H9 (cell line): ENCODE measurements around the gene NSD1. TPM values are rescaled to one million over a fixed set of nuclear protein-coding genes. Genes with fewer than 3 reads are reported as not detected.
A peak's percentile ranks its signal among the peaks of the same experiment; 100 is the strongest.

ENCODE experiments used
- DNase-seq: peaks from one replicate; pipeline ENCODE4 v3.0.0-alpha.2; 2017
- H2AFZ ChIP-seq: one replicate; pipeline ENCODE4 v1.6.1; 2013; ENCODE audit warnings: mild to moderate bottlenecking, low read length, control low read depth, moderate library complexity
- H2AK5ac ChIP-seq: 2 replicates; pipeline ENCODE4 v1.6.1; 2013; ENCODE audit warnings: low read length, control low read depth, mixed read lengths; ENCODE audit not compliant: insufficient read length
- H2BK120ac ChIP-seq: one replicate; pipeline ENCODE4 v1.6.1; 2013; ENCODE audit warnings: low read depth, mild to moderate bottlenecking, low read length, control low read depth, inconsistent platforms; ENCODE audit not compliant: poor library complexity, severe bottlenecking
- H2BK12ac ChIP-seq: 2 replicates; pipeline ENCODE4 v1.6.1; 2013; ENCODE audit warnings: low read length, control low read depth, mixed read lengths, low read depth; ENCODE audit not compliant: insufficient read length
- H2BK15ac ChIP-seq: 2 replicates; pipeline ENCODE4 v1.6.1; 2013; ENCODE audit warnings: low read depth, low read length, control low read depth
- H2BK20ac ChIP-seq: one replicate; pipeline ENCODE4 v1.6.1; 2013; ENCODE audit warnings: low read depth, mild to moderate bottlenecking, low read length, control low read depth, inconsistent platforms; ENCODE audit not compliant: poor library complexity, severe bottlenecking
- H2BK5ac ChIP-seq: 2 replicates; pipeline ENCODE4 v1.6.1; 2013; ENCODE audit warnings: low read length, control low read depth, mixed read lengths; ENCODE audit not compliant: insufficient read length
- H3K14ac ChIP-seq: 2 replicates; pipeline ENCODE4 v1.6.1; 2013; ENCODE audit warnings: low read length, control low read depth; ENCODE audit not compliant: insufficient read depth
- H3K18ac ChIP-seq: 2 replicates; pipeline ENCODE4 v1.6.1; 2013; ENCODE audit warnings: low read depth, mild to moderate bottlenecking, mixed read lengths, low read length, control low read depth; ENCODE audit not compliant: insufficient read length
- H3K23ac ChIP-seq: 2 replicates; pipeline ENCODE4 v1.6.1; 2013; ENCODE audit warnings: low read length, control low read depth, mixed read lengths, low read depth; ENCODE audit not compliant: insufficient read length
- H3K23me2 ChIP-seq: 2 replicates; pipeline ENCODE4 v1.6.1; 2013; ENCODE audit warnings: low read depth, mild to moderate bottlenecking, mixed read lengths, low read length, control low read depth; ENCODE audit not compliant: insufficient read length, poor library complexity, severe bottlenecking
- H3K27ac ChIP-seq: 2 replicates; pipeline ENCODE4 v1.5.1; 2013; ENCODE audit warnings: low read length, control low read depth, mixed read lengths, low read depth; ENCODE audit not compliant: insufficient read length
- H3K27me3 ChIP-seq: 2 replicates; pipeline ENCODE4 v1.6.1; 2013; ENCODE audit warnings: low read length, control low read depth, inconsistent platforms; ENCODE audit not compliant: insufficient read depth
- H3K4ac ChIP-seq: 2 replicates; pipeline ENCODE4 v1.6.1; 2013; ENCODE audit warnings: low read depth, mild to moderate bottlenecking, control low read depth, inconsistent platforms, low read length, moderate library complexity
- H3K4me1 ChIP-seq: 2 replicates; pipeline ENCODE4 v1.6.1; 2013; ENCODE audit warnings: low read length, control low read depth, inconsistent platforms; ENCODE audit not compliant: insufficient read depth
- H3K4me2 ChIP-seq: 2 replicates; pipeline ENCODE4 v1.6.1; 2013; ENCODE audit warnings: low read length, control low read depth, mixed read lengths; ENCODE audit not compliant: insufficient read length, insufficient read depth
- H3K56ac ChIP-seq: 2 replicates; pipeline ENCODE4 v1.6.1; 2013; ENCODE audit warnings: low read depth, mild to moderate bottlenecking, mixed read lengths, low read length, control low read depth; ENCODE audit not compliant: insufficient read length
- H3K79me1 ChIP-seq: 2 replicates; pipeline ENCODE4 v1.6.1; 2013; ENCODE audit warnings: low read depth, mild to moderate bottlenecking, moderate library complexity, low read length, control low read depth, inconsistent platforms; ENCODE audit not compliant: insufficient read depth, poor library complexity, severe bottlenecking
- H3K79me2 ChIP-seq: 2 replicates; pipeline ENCODE4 v1.6.1; 2013; ENCODE audit warnings: low read length, control low read depth, inconsistent platforms; ENCODE audit not compliant: insufficient read depth
- H3K9ac ChIP-seq: 2 replicates; pipeline ENCODE4 v1.6.1; 2013; ENCODE audit warnings: low read length, control low read depth, mixed read lengths; ENCODE audit not compliant: insufficient read length; ENCODE audit errors: extremely low read depth
- H3K9me3 ChIP-seq: one replicate; pipeline ENCODE4 v1.6.1; 2013; ENCODE audit warnings: low read depth, low read length, inconsistent platforms; ENCODE audit not compliant: control insufficient read depth
- H3T11ph ChIP-seq: one replicate; pipeline ENCODE4 v1.6.1; 2013; ENCODE audit warnings: mild to moderate bottlenecking, low read length, control low read depth, inconsistent platforms
- H4K20me1 ChIP-seq: one replicate; pipeline ENCODE4 v1.6.1; 2013; ENCODE audit not compliant: control insufficient read depth, insufficient read length, insufficient read depth
- H4K5ac ChIP-seq: 2 replicates; pipeline ENCODE4 v1.6.1; 2013; ENCODE audit warnings: low read depth, mild to moderate bottlenecking, mixed read lengths, low read length, control low read depth; ENCODE audit not compliant: insufficient read length
- H4K8ac ChIP-seq: replicated peaks from 2 replicates; pipeline ENCODE4 v1.6.1; 2013; ENCODE audit warnings: low read length, control low read depth, mixed read lengths, low read depth; ENCODE audit not compliant: insufficient read length
- H4K91ac ChIP-seq: 2 replicates; pipeline ENCODE4 v1.6.1; 2013; ENCODE audit warnings: low read depth, mild to moderate bottlenecking, moderate library complexity, mixed read lengths, low read length, control low read depth; ENCODE audit not compliant: insufficient read length
- H3K27ac Mint-ChIP-seq, 3 experiments: 2 replicates in 2 of 3; 3 replicates in 1 of 3; pipeline ENCODE4 v1.8.0; 2020 to 2021; ENCODE audit warnings: mixed read lengths in 3 of 3, mild to moderate bottlenecking in 1 of 3, moderate library complexity in 1 of 3
- H3K27me3 Mint-ChIP-seq: 2 replicates; pipeline ENCODE4 v1.8.0; 2021; ENCODE audit warnings: low read depth, mild to moderate bottlenecking, moderate library complexity, mixed read lengths
- H3K36me3 Mint-ChIP-seq, 3 experiments: 2 replicates in 2 of 3; 3 replicates in 1 of 3; pipeline ENCODE4 v1.8.0; 2020 to 2021; ENCODE audit warnings: low read depth in 3 of 3, mixed read lengths in 3 of 3; ENCODE audit not compliant: insufficient read depth in 1 of 3
- H3K4me1 Mint-ChIP-seq, 2 experiments: 2 replicates each; pipeline ENCODE4 v1.8.0; 2020; ENCODE audit warnings: mixed read lengths in 2 of 2
- H3K4me3 Mint-ChIP-seq, 2 experiments: 2 replicates in 1 of 2; 3 replicates in 1 of 2; pipeline ENCODE4 v1.8.0; 2020 to 2021; ENCODE audit warnings: mild to moderate bottlenecking in 2 of 2, mixed read lengths in 2 of 2, moderate library complexity in 1 of 2
- H3K9me3 Mint-ChIP-seq, 2 experiments: 2 replicates in 1 of 2; 3 replicates in 1 of 2; pipeline ENCODE4 v1.8.0; 2020; ENCODE audit warnings: mild to moderate bottlenecking in 2 of 2, mixed read lengths in 2 of 2, moderate library complexity in 1 of 2
- CTCF ChIP-seq: fragments of 200-600 bp; sonication (generic); conservative IDR thresholded peaks from 3 replicates; pipeline ENCODE4 v1.8.0; 2021; ENCODE audit warnings: antibody characterized with exemption, mild to moderate bottlenecking
- WGBS: extraction: QIAGEN DNeasy Blood & Tissue Kit; methylation state at CpG from one replicate; pipeline ENCODE4 v1.1.7; 2013; ENCODE audit warnings: missing lambda C conversion rate, low lambda C conversion rate, mixed read lengths; ENCODE audit not compliant: insufficient read length; ENCODE audit errors: extremely low coverage; 5-methylcytosine and 5-hydroxymethylcytosine counted together
- total RNA-seq: library from RNA; stranded (reverse); gene quantifications from 2 replicates; pipeline ENCODE4 v1.2.1, GENCODE V29; 2021

Gene NSD1
- total RNA-seq, 1 experiment from 2014 or later, result 213 TPM

GRCh38 chr5:177188775-177189174 lies 55.2 kb downstream of the NSD1 start:
- Mint-ChIP-seq H3K27ac (peak overlapping the region in 2 of 3 experiments; percentile 60 to 70; a peak in 4 of 7 replicates), H3K9me3 (no peaks in the 10 kb centered on the region), H3K4me3 (no peak overlapping the region), H3K36me3 (peaks cover 7 to 40% (median 33%) of the 10 kb centered on the region in 3 experiments; a peak in 6 of 7 replicates), H3K4me1 (peaks cover 0 to 2% of the 10 kb centered on the region in 2 experiments; a peak in 1 of 4 replicates), H3K27me3 (no peaks in the 10 kb centered on the region)
- H3K27me3 ChIP-seq, result no peaks in the 10 kb centered on the region
- H2BK5ac ChIP-seq, result no peak overlapping the region
- no peak overlapping the region for H3T11ph ChIP-seq
- H3K79me1 ChIP-seq, result peaks cover 5% of the 10 kb centered on the region
- no peak overlapping the region for H3K56ac ChIP-seq
- no peak overlapping the region for H3K18ac ChIP-seq
- H3K4me1 ChIP-seq, result no peaks in the 10 kb centered on the region
- TF ChIP-seq CTCF, result no peak
- no peak overlapping the region for H2BK120ac ChIP-seq
- no peak overlapping the region for H3K9ac ChIP-seq
- H3K79me2 ChIP-seq, result peaks cover 18% of the 10 kb centered on the region; the same call in 1 of the 2 replicates
- no peak overlapping the region for H4K5ac ChIP-seq
- H3K4ac ChIP-seq, result no peak overlapping the region
- no peaks in the 10 kb centered on the region for H3K23me2 ChIP-seq
- H4K20me1 ChIP-seq, result no peaks in the 10 kb centered on the region
- H2BK15ac ChIP-seq, result no peak overlapping the region
- no peak for DNase-seq
- no peak overlapping the region for H3K27ac ChIP-seq
- H2AFZ ChIP-seq, result no peak overlapping the region
- no peaks in the 10 kb centered on the region for H3K9me3 ChIP-seq
- no CpG with 5 or more reads among the region's 3 CpGs for WGBS
- no peak overlapping the region for H2BK20ac ChIP-seq
- H2BK12ac ChIP-seq, result no peak overlapping the region
- no peak overlapping the region for H3K23ac ChIP-seq
- H3K14ac ChIP-seq, result no peak overlapping the region
- no peak overlapping the region for H2AK5ac ChIP-seq
- no peak overlapping the region for H3K4me2 ChIP-seq
- H4K91ac ChIP-seq, result no peak overlapping the region
- H4K8ac ChIP-seq, result no peak overlapping the region
